ENCODE measurements around the gene HMGB4. TPM values are rescaled to one million over a fixed set of nuclear protein-coding genes. Genes with fewer than 3 reads are reported as not detected.

Gene HMGB4
- polyA plus RNA-seq, 1 of the 3 experiments (the other 2 are of a cell fraction), result not detected

- Histone ChIP-seq H3K4me2 (no peak overlapping the region), H3K27ac (ENCODE audit: low read depth in 2 of 2, low read length in 1 of 2) (no peak overlapping the region), H3K79me2 (ENCODE audit: insufficient read depth) (no peaks in the 10 kb centered on the region), H3K9ac (no peak overlapping the region), H3K9me3 (no peaks in the 10 kb centered on the region), H3F3A (replicated peaks; ENCODE audit: insufficient read depth) (no peaks in the 10 kb centered on the region), H3K4me3 (ENCODE audit: low read depth in 2 of 2, low read length in 1 of 2) (no peak overlapping the region), H3K36me3 (replicated peaks in 1 of 2; ENCODE audit: control insufficient read depth in 1 of 2, insufficient read depth in 2 of 2, low read length in 1 of 2) (no peaks in the 10 kb centered on the region), H2AFZ (ENCODE audit: low read depth) (no peak overlapping the region), H3K9me2 (no peaks in the 10 kb centered on the region), H4K20me1 (ENCODE audit: insufficient read depth) (no peaks in the 10 kb centered on the region), H3K27me3 (ENCODE audit: insufficient read depth) (no peaks in the 10 kb centered on the region), H3K4me1 (ENCODE audit: control insufficient read depth in 1 of 2, insufficient read depth in 2 of 2, low read depth in 1 of 2, low read length in 1 of 2) (peaks cover 0 to 20% of the 10 kb centered on the region in 2 experiments; a peak in 2 of 4 replicates)
- DNase-seq, result no peak
- POLR2A ChIA-PET, result no interaction called here
- CTCF ChIA-PET, result interaction anchor here (1.2 to 1.6 kb wide), 2 partner anchors 214 to 316 kb away, joined by 3 to 7 read pairs; no protein-coding TSS in a partner anchor
- TF ChIP-seq, protein P1, sequence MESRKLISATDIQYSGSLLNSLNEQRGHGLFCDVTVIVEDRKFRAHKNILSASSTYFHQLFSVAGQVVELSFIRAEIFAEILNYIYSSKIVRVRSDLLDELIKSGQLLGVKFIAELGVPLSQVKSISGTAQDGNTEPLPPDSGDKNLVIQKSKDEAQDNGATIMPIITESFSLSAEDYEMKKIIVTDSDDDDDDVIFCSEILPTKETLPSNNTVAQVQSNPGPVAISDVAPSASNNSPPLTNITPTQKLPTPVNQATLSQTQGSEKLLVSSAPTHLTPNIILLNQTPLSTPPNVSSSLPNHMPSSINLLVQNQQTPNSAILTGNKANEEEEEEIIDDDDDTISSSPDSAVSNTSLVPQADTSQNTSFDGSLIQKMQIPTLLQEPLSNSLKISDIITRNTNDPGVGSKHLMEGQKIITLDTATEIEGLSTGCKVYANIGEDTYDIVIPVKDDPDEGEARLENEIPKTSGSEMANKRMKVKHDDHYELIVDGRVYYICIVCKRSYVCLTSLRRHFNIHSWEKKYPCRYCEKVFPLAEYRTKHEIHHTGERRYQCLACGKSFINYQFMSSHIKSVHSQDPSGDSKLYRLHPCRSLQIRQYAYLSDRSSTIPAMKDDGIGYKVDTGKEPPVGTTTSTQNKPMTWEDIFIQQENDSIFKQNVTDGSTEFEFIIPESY (IDR thresholded peaks at IDR 0.05; ENCODE audit: borderline replicate concordance, low read depth), result no peak
- TF ChIP-seq, protein P2, sequence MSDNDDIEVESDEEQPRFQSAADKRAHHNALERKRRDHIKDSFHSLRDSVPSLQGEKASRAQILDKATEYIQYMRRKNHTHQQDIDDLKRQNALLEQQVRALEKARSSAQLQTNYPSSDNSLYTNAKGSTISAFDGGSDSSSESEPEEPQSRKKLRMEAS (IDR thresholded peaks at IDR 0.05; ENCODE audit: low read depth), result no peak
- no peak for TF ChIP-seq PBX3 (IDR thresholded peaks at IDR 0.05)
- no peak for TF ChIP-seq RFX5 (IDR thresholded peaks at IDR 0.05; ENCODE audit: low read length)
- no peak for TF ChIP-seq ELF1 (IDR thresholded peaks at IDR 0.05)
- TF ChIP-seq, protein P3, sequence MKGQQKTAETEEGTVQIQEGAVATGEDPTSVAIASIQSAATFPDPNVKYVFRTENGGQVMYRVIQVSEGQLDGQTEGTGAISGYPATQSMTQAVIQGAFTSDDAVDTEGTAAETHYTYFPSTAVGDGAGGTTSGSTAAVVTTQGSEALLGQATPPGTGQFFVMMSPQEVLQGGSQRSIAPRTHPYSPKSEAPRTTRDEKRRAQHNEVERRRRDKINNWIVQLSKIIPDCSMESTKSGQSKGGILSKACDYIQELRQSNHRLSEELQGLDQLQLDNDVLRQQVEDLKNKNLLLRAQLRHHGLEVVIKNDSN (IDR thresholded peaks at IDR 0.05; ENCODE audit: borderline replicate concordance, low read depth), result no peak
- no peak for TF ChIP-seq FOSL2 (IDR thresholded peaks at IDR 0.05; ENCODE audit: borderline replicate concordance, low read depth)
- TF ChIP-seq GATA2 (CRISPR knock-in tag; IDR thresholded peaks at IDR 0.05), result no peak
- WGBS (ENCODE audit: low lambda C conversion rate), result no CpG with 5 or more reads among the region's 8 CpGs
Measured at GRCh38 chr1:33846861-33847260, 17.0 kb upstream of the HMGB4 start.

DNA sequence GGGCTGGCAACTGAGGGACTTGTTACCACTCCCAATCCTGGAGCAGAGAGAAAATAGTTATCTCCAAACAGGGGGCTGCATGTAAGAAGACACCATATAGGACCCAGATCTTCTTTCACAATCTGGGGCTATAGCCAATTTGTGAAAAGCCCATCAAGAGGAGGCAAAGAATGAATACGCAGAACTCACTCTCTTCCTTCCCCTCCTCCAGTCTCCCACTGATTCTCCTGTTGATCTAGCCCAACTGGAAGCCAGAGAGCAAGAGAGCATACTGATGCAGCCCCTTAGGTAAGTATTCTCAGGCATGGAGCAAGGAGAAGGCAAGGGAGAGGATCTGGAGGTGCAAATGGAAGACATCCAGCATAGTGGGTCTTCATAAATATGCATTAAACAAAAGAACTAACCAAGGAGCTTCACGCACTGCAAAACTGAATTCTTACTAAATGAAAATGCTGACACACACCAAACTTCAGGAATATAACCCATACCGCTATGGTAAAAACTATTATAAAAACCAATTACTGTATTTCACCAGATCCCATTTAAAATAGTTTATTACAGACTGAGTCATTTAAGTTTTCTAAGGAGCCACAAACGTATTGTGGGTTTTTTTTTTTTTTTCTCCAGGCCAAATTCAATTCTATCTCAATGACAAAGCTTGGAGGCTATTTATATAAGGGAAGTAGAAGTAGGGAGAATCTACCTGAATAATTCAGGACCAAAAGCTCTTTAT, 15.5 kb upstream of the HMGB4 start:
- TF ChIP-seq FOXJ3 (CRISPR knock-in tag; IDR thresholded peaks at IDR 0.05), result no peak
- TF ChIP-seq TAF1 (IDR thresholded peaks at IDR 0.05; ENCODE audit: borderline replicate concordance, low read depth, low read length), result no peak
- no peak for TF ChIP-seq RXRA (IDR thresholded peaks at IDR 0.05; ENCODE audit: borderline replicate concordance, low read depth)
- no peak for TF ChIP-seq EP300 (IDR thresholded peaks at IDR 0.05; ENCODE audit: borderline replicate concordance in 1 of 2, low read depth in 1 of 2, low read length in 1 of 2)
- TF ChIP-seq FOSL2 (IDR thresholded peaks at IDR 0.05; ENCODE audit: borderline replicate concordance, low read depth), result no peak
- no peak for TF ChIP-seq EZH2phosphoT487 (IDR thresholded peaks at IDR 0.05; ENCODE audit: borderline replicate concordance, low read depth)
- no peak for TF ChIP-seq SIN3A (IDR thresholded peaks at IDR 0.05; ENCODE audit: borderline replicate concordance, low read depth, low read length)
- TF ChIP-seq, protein P3 (IDR thresholded peaks at IDR 0.05; ENCODE audit: borderline replicate concordance, low read depth), result no peak
- Histone ChIP-seq H4K20me1 (ENCODE audit: insufficient read depth) (no peaks in the 10 kb centered on the region), H3K4me2 (no peak overlapping the region), H3K4me3 (ENCODE audit: low read depth in 2 of 2, low read length in 1 of 2) (no peak overlapping the region), H3K27me3 (ENCODE audit: insufficient read depth) (no peaks in the 10 kb centered on the region), H3F3A (replicated peaks; ENCODE audit: insufficient read depth) (no peaks in the 10 kb centered on the region), H3K9ac (no peak overlapping the region), H3K36me3 (replicated peaks in 1 of 2; ENCODE audit: control insufficient read depth in 1 of 2, insufficient read depth in 2 of 2, low read length in 1 of 2) (no peaks in the 10 kb centered on the region), H3K79me2 (ENCODE audit: insufficient read depth) (no peaks in the 10 kb centered on the region), H2AFZ (ENCODE audit: low read depth) (no peak overlapping the region), H3K4me1 (ENCODE audit: control insufficient read depth in 1 of 2, insufficient read depth in 2 of 2, low read depth in 1 of 2, low read length in 1 of 2) (peaks cover 0 to 17% of the 10 kb centered on the region in 2 experiments; a peak in 2 of 4 replicates), H3K9me3 (no peaks in the 10 kb centered on the region), H3K27ac (ENCODE audit: low read depth in 2 of 2, low read length in 1 of 2) (no peak overlapping the region), H3K9me2 (no peaks in the 10 kb centered on the region)
- DNase-seq, result no peak
- 28% methylated on average over 4 of the region's 4 CpGs for WGBS (ENCODE audit: low lambda C conversion rate)
- POLR2A ChIA-PET, result no interaction called here
- CTCF ChIA-PET, result no interaction called here

Measured in SK-N-SH (cell line).